ENCODE results near the gene LBP.

GRCh38 chr20:38358556-38358955 is 12.3 kb downstream of the LBP start:
- no peak for TF ChIP-seq REST (IDR thresholded peaks at IDR 0.05; ENCODE audit: insufficient read depth in 1 of 2, low read depth in 2 of 2, low read length in 2 of 2)
- TF ChIP-seq POLR2AphosphoS5 (IDR thresholded peaks at IDR 0.05; ENCODE audit: low read depth, low read length) = no peak
- no peak for TF ChIP-seq TAF1 (IDR thresholded peaks at IDR 0.05; ENCODE audit: borderline replicate concordance, insufficient read depth, low read length)
- no peak for TF ChIP-seq SIN3A (IDR thresholded peaks at IDR 0.05; ENCODE audit: borderline replicate concordance, insufficient read depth, low read length)

All from PFSK-1 (cell line).